ENCODE results near the gene GLIPR1L1.

The GLIPR1L1 gene, protein sequence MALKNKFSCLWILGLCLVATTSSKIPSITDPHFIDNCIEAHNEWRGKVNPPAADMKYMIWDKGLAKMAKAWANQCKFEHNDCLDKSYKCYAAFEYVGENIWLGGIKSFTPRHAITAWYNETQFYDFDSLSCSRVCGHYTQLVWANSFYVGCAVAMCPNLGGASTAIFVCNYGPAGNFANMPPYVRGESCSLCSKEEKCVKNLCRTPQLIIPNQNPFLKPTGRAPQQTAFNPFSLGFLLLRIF

GRCh38 chr12:75334384-75335030 is at the start of gene GLIPR1L1:
TSS of gene GLIPR1L1 (plus strand) at chr12:75334670. CDS start at chr12:75334729, 59 bp downstream.
- H3K27me3 Mint-ChIP-seq: peaks cover 22% of the 10 kb centered on the region
- peaks cover 17% of the 10 kb centered on the region for H3K4me1 Mint-ChIP-seq
- H3K36me3 Mint-ChIP-seq: no peaks in the 10 kb centered on the region

GRCh38 chr12:75288860-75289259 is 45.6 kb upstream of the GLIPR1L1 start:
- Mint-ChIP-seq H3K4me1 (no peaks in the 10 kb centered on the region), H3K27ac (no peak overlapping the region), H3K27me3 (no peaks in the 10 kb centered on the region), H3K4me3 (no peak overlapping the region), H3K36me3 (no peaks in the 10 kb centered on the region), H3K9me3 (no peaks in the 10 kb centered on the region)

More at GRCh38 chr12:75334384-75335030, at the start of gene GLIPR1L1:
- Mint-ChIP-seq H3K9me3 (no peaks in the 10 kb centered on the region), H3K27ac (peak within 1 kb of the TSS; percentile 38), H3K4me3 (peak within 1 kb of the TSS; percentile 87)

DNA sequence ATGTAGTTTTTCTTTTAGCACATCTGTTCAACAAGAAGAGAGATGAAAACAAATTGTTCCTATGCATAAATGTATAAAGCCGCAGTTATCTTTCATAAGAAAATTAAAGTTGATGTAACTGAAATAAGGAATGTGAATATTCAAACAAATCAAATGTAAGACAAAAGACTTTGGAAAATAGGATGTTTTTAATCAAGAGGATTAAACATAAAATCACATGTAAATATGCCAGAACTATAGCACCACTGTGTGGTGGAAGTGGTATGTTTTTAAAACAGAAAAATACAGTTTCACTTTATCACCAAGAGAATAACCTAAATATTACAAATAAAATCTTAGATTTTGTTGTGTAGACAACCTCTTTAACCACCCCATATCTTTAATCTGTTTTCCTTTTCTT is 44.7 kb upstream of the GLIPR1L1 start:
- Mint-ChIP-seq H3K36me3 (no peaks in the 10 kb centered on the region), H3K27ac (no peak overlapping the region), H3K4me3 (no peak overlapping the region), H3K9me3 (no peaks in the 10 kb centered on the region), H3K27me3 (no peaks in the 10 kb centered on the region), H3K4me1 (no peaks in the 10 kb centered on the region)

- Mint-ChIP-seq H3K9me3 (no peaks in the 10 kb centered on the region), H3K36me3 (no peaks in the 10 kb centered on the region), H3K27me3 (no peaks in the 10 kb centered on the region), H3K4me3 (no peak overlapping the region), H3K4me1 (no peaks in the 10 kb centered on the region), H3K27ac (no peak overlapping the region)
These were observed 43.5 kb upstream of the GLIPR1L1 start for GRCh38 chr12:75291014-75291413.

GRCh38 chr12:75294336-75294735 is 40.1 kb upstream of the GLIPR1L1 start:
- no peaks in the 10 kb centered on the region for H3K36me3 Mint-ChIP-seq
- H3K27me3 Mint-ChIP-seq: no peaks in the 10 kb centered on the region
- H3K4me1 Mint-ChIP-seq: no peaks in the 10 kb centered on the region
- H3K4me3 Mint-ChIP-seq: no peak overlapping the region
- H3K27ac Mint-ChIP-seq: no peak overlapping the region
- H3K9me3 Mint-ChIP-seq: no peaks in the 10 kb centered on the region

DNA sequence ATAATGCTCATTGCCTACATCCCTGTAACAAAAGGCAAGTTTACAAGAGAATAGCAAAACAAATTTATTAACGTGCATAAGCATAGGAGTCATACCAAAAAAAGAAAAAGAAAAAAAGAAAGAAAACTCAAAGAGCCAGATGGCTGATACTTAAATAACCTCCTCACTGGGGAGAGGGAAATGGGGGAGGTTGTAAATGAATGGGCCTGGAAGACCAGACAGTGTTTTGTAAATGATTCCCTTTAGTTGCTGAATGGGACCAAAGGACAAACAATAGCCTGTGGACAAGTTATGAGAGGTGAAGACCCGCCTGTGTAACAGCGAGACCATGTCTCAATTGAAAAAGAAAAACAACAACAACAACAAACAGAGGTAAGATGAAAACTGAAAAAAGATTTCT is 39.7 kb upstream of the GLIPR1L1 start:
- no peak overlapping the region for H3K27ac Mint-ChIP-seq
- no peaks in the 10 kb centered on the region for H3K9me3 Mint-ChIP-seq

DNA sequence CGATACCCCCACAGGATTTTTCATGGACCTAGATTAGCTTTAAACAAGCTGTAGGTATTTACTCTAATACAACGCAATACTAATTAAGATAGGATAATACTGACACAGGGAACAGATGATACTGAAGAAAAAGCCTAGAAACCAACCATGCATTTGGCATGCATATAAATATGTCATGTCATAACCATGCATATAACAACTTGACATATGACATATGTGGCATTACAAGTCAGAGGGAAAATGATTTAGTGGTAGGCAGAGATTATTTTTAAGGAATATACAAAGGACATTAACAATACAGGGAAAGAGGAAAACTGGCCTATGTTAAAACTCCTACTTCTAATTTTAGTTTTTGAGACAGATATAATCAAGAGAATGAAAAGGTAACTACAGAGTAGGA is 32.2 kb upstream of the GLIPR1L1 start:
- no peaks in the 10 kb centered on the region for H3K27me3 Mint-ChIP-seq
- H3K9me3 Mint-ChIP-seq: no peaks in the 10 kb centered on the region
- no peaks in the 10 kb centered on the region for H3K4me1 Mint-ChIP-seq
- no peak overlapping the region for H3K4me3 Mint-ChIP-seq
- H3K27ac Mint-ChIP-seq: no peak overlapping the region
- peaks cover 2% of the 10 kb centered on the region for H3K36me3 Mint-ChIP-seq

More for the DNA sequence above, 39.7 kb upstream of the GLIPR1L1 start:
- Mint-ChIP-seq H3K4me1 (no peaks in the 10 kb centered on the region), H3K4me3 (no peak overlapping the region), H3K36me3 (no peaks in the 10 kb centered on the region), H3K27me3 (no peaks in the 10 kb centered on the region)

DNA sequence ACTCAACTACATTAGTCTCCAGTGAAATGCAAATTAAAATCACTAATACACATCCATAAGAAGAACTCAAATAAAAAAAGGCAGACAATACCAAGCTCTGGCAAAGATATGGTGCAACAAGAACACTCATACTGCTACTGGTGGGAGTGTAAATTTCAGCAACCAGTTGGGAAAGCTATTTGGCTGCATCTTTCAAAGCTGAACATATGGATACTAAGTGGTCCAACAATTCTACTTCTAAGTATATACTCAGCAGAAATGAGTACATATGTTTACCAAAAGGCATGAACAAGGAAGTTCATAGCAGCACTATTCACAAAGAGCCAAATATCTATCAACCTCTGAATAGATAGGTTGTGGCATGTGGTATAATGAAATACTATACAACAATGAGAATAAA is 31.7 kb upstream of the GLIPR1L1 start:
- H3K4me1 Mint-ChIP-seq: no peaks in the 10 kb centered on the region
- peaks cover 2% of the 10 kb centered on the region for H3K36me3 Mint-ChIP-seq
- no peaks in the 10 kb centered on the region for H3K9me3 Mint-ChIP-seq
- H3K27me3 Mint-ChIP-seq: no peaks in the 10 kb centered on the region
- no peak overlapping the region for H3K27ac Mint-ChIP-seq
- no peak overlapping the region for H3K4me3 Mint-ChIP-seq

DNA sequence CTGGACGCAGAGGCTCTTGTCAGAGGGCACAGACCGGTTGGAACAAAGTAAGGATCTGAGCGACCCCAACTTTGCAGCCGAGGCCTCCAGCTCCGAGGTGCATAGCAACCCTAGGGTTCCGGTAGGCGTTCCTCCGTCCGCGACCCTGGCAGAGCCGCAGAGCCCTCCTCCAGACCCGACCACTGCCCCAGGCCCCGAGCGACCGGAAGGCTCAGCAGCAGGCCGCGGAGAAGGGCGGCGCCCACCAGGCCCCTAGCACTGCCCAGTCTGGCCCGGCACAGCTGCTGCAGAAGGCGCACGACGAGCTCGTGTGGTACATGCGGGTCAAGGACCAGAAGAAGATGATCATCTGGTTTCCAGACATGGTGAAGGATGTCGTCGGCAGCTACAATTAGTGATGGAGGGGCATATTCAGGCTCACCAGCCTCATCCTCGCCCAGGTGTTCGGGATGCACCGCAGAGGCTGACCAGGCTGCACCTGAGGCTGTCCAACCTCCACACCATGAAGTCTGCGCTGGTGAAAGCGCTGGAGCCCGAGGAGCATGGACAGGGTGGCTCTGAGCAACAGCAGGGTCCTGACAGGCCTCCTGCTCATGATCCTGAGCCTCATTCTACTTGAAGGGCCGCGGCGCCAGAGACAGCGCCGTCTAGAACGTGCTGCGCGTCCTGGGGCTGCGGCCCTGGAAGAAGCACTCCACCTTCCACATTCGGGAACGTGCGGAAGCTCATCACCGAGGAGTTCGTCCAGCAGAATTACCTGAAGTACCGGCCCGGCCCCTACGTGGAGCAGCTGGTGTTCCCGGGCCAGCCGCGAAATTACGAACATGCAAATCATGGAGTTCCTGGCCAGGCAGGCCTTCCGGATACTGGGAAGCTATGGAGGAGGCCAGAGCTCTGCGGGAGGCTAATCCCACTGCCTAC is 28.8 kb upstream of the GLIPR1L1 start:
- H3K27me3 Mint-ChIP-seq: no peaks in the 10 kb centered on the region
- H3K36me3 Mint-ChIP-seq: peaks cover 2% of the 10 kb centered on the region
- no peak overlapping the region for H3K27ac Mint-ChIP-seq
- no peak overlapping the region for H3K4me3 Mint-ChIP-seq
- H3K9me3 Mint-ChIP-seq: no peaks in the 10 kb centered on the region
- H3K4me1 Mint-ChIP-seq: no peaks in the 10 kb centered on the region

- Mint-ChIP-seq H3K4me1 (no peaks in the 10 kb centered on the region), H3K27me3 (no peaks in the 10 kb centered on the region), H3K27ac (no peak overlapping the region), H3K9me3 (no peaks in the 10 kb centered on the region), H3K4me3 (no peak overlapping the region), H3K36me3 (peaks cover 2% of the 10 kb centered on the region)
These were observed 26.2 kb upstream of the GLIPR1L1 start for GRCh38 chr12:75308279-75308678.

DNA sequence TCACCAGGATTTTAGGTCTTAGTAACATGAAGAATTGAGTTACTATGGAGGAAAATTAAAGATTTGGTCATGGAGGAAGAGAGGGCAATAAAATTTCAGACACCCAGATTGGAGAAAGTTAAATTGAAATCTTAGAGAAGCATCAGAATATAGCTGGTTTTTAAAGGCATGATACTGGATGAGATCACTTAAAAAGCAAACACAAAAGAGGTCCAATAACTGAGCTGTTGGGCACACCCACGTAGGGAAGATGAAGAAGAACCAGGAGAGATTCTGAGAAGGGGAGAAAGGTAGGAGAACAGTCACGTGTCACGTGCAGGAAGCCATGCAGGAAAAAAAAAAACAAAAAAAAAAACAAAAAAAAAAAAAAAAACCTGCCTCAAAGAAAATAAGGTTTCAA is 23.1 kb upstream of the GLIPR1L1 start:
- Mint-ChIP-seq H3K27me3 (no peaks in the 10 kb centered on the region), H3K4me1 (no peaks in the 10 kb centered on the region), H3K27ac (peak overlapping the region; percentile 8), H3K9me3 (no peaks in the 10 kb centered on the region), H3K36me3 (no peaks in the 10 kb centered on the region), H3K4me3 (no peak overlapping the region)

GRCh38 chr12:75315518-75315917 is 19.0 kb upstream of the GLIPR1L1 start:
- no peaks in the 10 kb centered on the region for H3K9me3 Mint-ChIP-seq
- H3K27ac Mint-ChIP-seq: no peak overlapping the region
- no peaks in the 10 kb centered on the region for H3K4me1 Mint-ChIP-seq
- no peaks in the 10 kb centered on the region for H3K36me3 Mint-ChIP-seq
- peaks cover 3% of the 10 kb centered on the region for H3K27me3 Mint-ChIP-seq
- no peak overlapping the region for H3K4me3 Mint-ChIP-seq

DNA sequence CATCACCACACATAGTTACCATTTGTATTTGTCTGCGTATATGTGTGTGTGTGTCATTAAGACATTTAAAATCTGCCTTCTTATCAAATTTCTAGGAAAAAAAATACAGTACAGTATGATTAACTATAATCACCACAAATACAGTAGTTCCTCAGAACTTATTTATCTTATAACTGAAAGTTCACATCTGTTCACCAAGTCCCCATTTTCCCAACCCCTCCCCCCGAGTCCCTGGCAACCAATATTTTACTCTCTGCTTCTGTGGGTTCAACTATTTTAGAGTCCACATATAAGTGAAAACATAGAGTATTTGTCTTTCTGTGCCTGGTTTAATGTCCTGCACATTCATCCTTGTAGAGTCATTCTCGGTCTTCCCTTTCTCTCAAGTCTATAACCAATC is 16.7 kb upstream of the GLIPR1L1 start:
- Mint-ChIP-seq H3K9me3 (no peaks in the 10 kb centered on the region), H3K36me3 (no peaks in the 10 kb centered on the region), H3K4me3 (no peak overlapping the region), H3K27me3 (peaks cover 3% of the 10 kb centered on the region), H3K4me1 (no peaks in the 10 kb centered on the region), H3K27ac (no peak overlapping the region)

- Mint-ChIP-seq H3K4me3 (no peak overlapping the region), H3K27ac (no peak overlapping the region), H3K36me3 (no peaks in the 10 kb centered on the region), H3K27me3 (peaks cover 7% of the 10 kb centered on the region), H3K9me3 (no peaks in the 10 kb centered on the region), H3K4me1 (no peaks in the 10 kb centered on the region)
These were observed 12.0 kb upstream of the GLIPR1L1 start for GRCh38 chr12:75322464-75322863.

- Mint-ChIP-seq H3K9me3 (no peaks in the 10 kb centered on the region), H3K4me1 (no peaks in the 10 kb centered on the region), H3K27ac (no peak overlapping the region), H3K27me3 (peaks cover 15% of the 10 kb centered on the region), H3K4me3 (no peak overlapping the region), H3K36me3 (no peaks in the 10 kb centered on the region)
These were observed 10.8 kb upstream of the GLIPR1L1 start for GRCh38 chr12:75323663-75324062.

GRCh38 chr12:75327642-75328041 is 6.8 kb upstream of the GLIPR1L1 start:
- H3K4me1 Mint-ChIP-seq: peaks cover 11% of the 10 kb centered on the region
- no peaks in the 10 kb centered on the region for H3K9me3 Mint-ChIP-seq
- peaks cover 29% of the 10 kb centered on the region for H3K27me3 Mint-ChIP-seq
- no peak overlapping the region for H3K4me3 Mint-ChIP-seq
- H3K36me3 Mint-ChIP-seq: no peaks in the 10 kb centered on the region
- no peak overlapping the region for H3K27ac Mint-ChIP-seq

All from activated naive CD4-positive, alpha-beta T cell treated with anti-CD3 and anti-CD28 coated beads, Interleukin-2, amount 50 U/mL, for 24 hours (primary cell).